Endothelial cell of umbilical vein (primary cell): ENCODE data around the gene CDC42. TPM values are rescaled to one million over a fixed set of nuclear protein-coding genes. Genes with fewer than 3 reads are reported as not detected.

ENCODE experiments used
- BruUV-seq: library from RNA; stranded (reverse); fragments of 400-500 nt; replicated peaks from 2 replicates; lab custom pipeline; 2021; lab: Mats Ljungman, UMichigan
- CTCF ChIA-PET: fragments of 300-600, 350-600 bp; sonication (Branson Sonifier 250); formaldehyde crosslinking; loops from one replicate; lab custom pipeline; 2021; ENCODE audit warnings: antibody characterized with exemption, inconsistent platforms; lab: Charles Lee
- POLR2A ChIA-PET: fragments of 300-600, 350-600 bp; sonication (Branson Sonifier 250); formaldehyde crosslinking; loops from one replicate; lab custom pipeline; 2021; ENCODE audit warnings: antibody characterized with exemption, inconsistent platforms; lab: Charles Lee
- DNase-seq: peaks from one replicate; pipeline ENCODE4 v3.0.0-alpha.2; 2011; ENCODE audit warnings: low read depth, low spot score
- FAIRE-seq: peaks from 2 replicates; lab custom pipeline; 2011; peaks lifted over from hg19 to GRCh38; lab: Jason Lieb, UNC
- H2AFZ ChIP-seq: 2 replicates; pipeline ENCODE4 v1.6.0; 2012; ENCODE audit warnings: low read depth, low read length, control low read depth, inconsistent platforms
- H3K27ac ChIP-seq: 2 replicates; pipeline ENCODE4 v1.5.1; 2011; ENCODE audit warnings: low read depth, mild to moderate bottlenecking, control low read depth, low read length, moderate library complexity; ENCODE audit not compliant: insufficient read depth
- H3K27me3 ChIP-seq, 2 experiments: 2 replicates each; pipeline versions ENCODE4 v1.6.0 to v1.6.1; 2011; ENCODE audit warnings: low read length in 2 of 2, mixed read lengths in 1 of 2; ENCODE audit not compliant: control insufficient read depth in 2 of 2, insufficient read depth in 2 of 2
- H3K36me3 ChIP-seq, 2 experiments: 2 replicates in 1 of 2; 3 replicates in 1 of 2; pipeline ENCODE4 v1.5.1; 2011; ENCODE audit warnings: low read length in 2 of 2, mild to moderate bottlenecking in 1 of 2, moderate library complexity in 1 of 2; ENCODE audit not compliant: control insufficient read depth in 2 of 2, insufficient read depth in 2 of 2; ENCODE audit errors: extremely low read depth in 1 of 2
- H3K4me1 ChIP-seq: 3 replicates; pipeline ENCODE4 v1.5.1; 2011; ENCODE audit warnings: mild to moderate bottlenecking, low read length; ENCODE audit not compliant: control insufficient read depth, insufficient read depth; ENCODE audit errors: extremely low read depth
- H3K4me2 ChIP-seq: 2 replicates; pipeline ENCODE4 v1.6.1; 2011; ENCODE audit warnings: low read length, control low read depth, mixed read lengths; ENCODE audit not compliant: insufficient read depth
- H3K4me3 ChIP-seq, 3 experiments: fragments of 200-600 bp in 1 of 3; sonication (generic), shearing (Covaris generic) in 1 of 3; replicated peaks in 1 of 3; 2 replicates each; pipeline ENCODE4 v1.5.1; 2011 to 2016; ENCODE audit warnings: control low read depth in 3 of 3, low read length in 3 of 3, mild to moderate bottlenecking in 2 of 3, inconsistent platforms in 1 of 3, low read depth in 1 of 3, moderate library complexity in 1 of 3; ENCODE audit not compliant: insufficient read depth in 1 of 3
- H3K79me2 ChIP-seq: 2 replicates; pipeline ENCODE4 v1.6.0; 2012; ENCODE audit warnings: low read length, inconsistent platforms; ENCODE audit not compliant: control insufficient read depth, insufficient read depth
- H3K9ac ChIP-seq: replicated peaks from 2 replicates; pipeline ENCODE3; 2011; ENCODE audit warnings: low read length, control low read depth; ENCODE audit not compliant: insufficient read depth; ENCODE audit errors: extremely low read depth
- H3K9me1 ChIP-seq: replicated peaks from 3 replicates; pipeline ENCODE4 v1.6.0; 2011; ENCODE audit warnings: mild to moderate bottlenecking, low read length; ENCODE audit not compliant: control insufficient read depth, insufficient read depth; ENCODE audit errors: extremely low read depth
- H3K9me3 ChIP-seq: replicated peaks from 2 replicates; pipeline ENCODE4 v1.5.1; 2012; ENCODE audit warnings: low read length, inconsistent platforms; ENCODE audit not compliant: control insufficient read depth, insufficient read depth
- H4K20me1 ChIP-seq: replicated peaks from 2 replicates; pipeline ENCODE3; 2011; ENCODE audit warnings: mild to moderate bottlenecking, low read length; ENCODE audit not compliant: control insufficient read depth, insufficient read depth; ENCODE audit errors: extremely low read depth
- CTCF ChIP-seq, 2 donors: IDR thresholded peaks; 1 replicate in 1 of 2; 2 replicates in 1 of 2; pipeline ENCODE4 v1.5.1; 2011; ENCODE audit warnings: low read length in 2 of 2, mild to moderate bottlenecking in 2 of 2, moderate library complexity in 2 of 2, control low read depth in 1 of 2, inconsistent platforms in 1 of 2, low read depth in 1 of 2; ENCODE audit not compliant: insufficient read depth in 1 of 2; ENCODE audit errors: extremely low read depth in 1 of 2
- EZH2 ChIP-seq: IDR thresholded peaks from 2 replicates; pipeline ENCODE4 v1.6.1; 2012; ENCODE audit warnings: borderline replicate concordance, low read depth, mild to moderate bottlenecking, moderate library complexity, low read length, inconsistent platforms; ENCODE audit not compliant: severe bottlenecking
- FOS ChIP-seq: IDR thresholded peaks from 2 replicates; pipeline ENCODE4 v1.6.1; 2011; ENCODE audit warnings: mild to moderate bottlenecking, low read length, moderate library complexity, borderline replicate concordance; ENCODE audit not compliant: insufficient read depth
- GATA2 ChIP-seq: IDR thresholded peaks from 2 replicates; pipeline ENCODE4 v1.7.0; 2011; ENCODE audit warnings: low read depth, mild to moderate bottlenecking, moderate library complexity, mixed read lengths, low read length; ENCODE audit not compliant: insufficient read length, insufficient read depth
- JUN ChIP-seq: IDR thresholded peaks from 2 replicates; pipeline ENCODE4 v1.6.1; 2011; ENCODE audit warnings: borderline replicate concordance, low read depth; ENCODE audit not compliant: insufficient read length, insufficient read depth
- MAX ChIP-seq: IDR thresholded peaks from 2 replicates; pipeline ENCODE4 v1.6.1; 2011; ENCODE audit not compliant: insufficient read depth, insufficient read length
- MYC ChIP-seq: IDR thresholded peaks from one replicate; pipeline ENCODE4 v1.6.1; 2011; ENCODE audit warnings: mild to moderate bottlenecking, low read depth, low read length
- POLR2A ChIP-seq: IDR thresholded peaks from 2 replicates; pipeline ENCODE4 v1.6.1; 2012; ENCODE audit warnings: low read depth, mild to moderate bottlenecking, control low read depth, low read length
- POLR2AphosphoS5 ChIP-seq: IDR thresholded peaks from 2 replicates; pipeline ENCODE4 v1.6.1; 2012; ENCODE audit warnings: low read depth, mild to moderate bottlenecking, control low read depth, low read length, moderate library complexity; ENCODE audit not compliant: insufficient read depth
- dilution Hi-C: fragments of 300-500 bp; cut with MboI; formaldehyde crosslinking; loops from one replicate; pipeline ENCODE4 v1.15.0; 2019; ENCODE audit warnings: low sequenced_read_pairs; ENCODE audit not compliant: extremely low pct_ligation_motif_present
- intact Hi-C: fragments of 100-400 bp; cut with micrococcal nuclease; formaldehyde crosslinking; loops from one replicate; pipeline ENCODE4 v1.10.0; 2022
- polyA plus RNA-seq, 4 experiments: library from polyadenylated mRNA; depleted of rRNA in 3 of 4; stranded (reverse) in 3 of 4; unstranded in 1 of 4; fragments of >200 nt; gene quantifications; 2 replicates each; pipeline versions ENCODE4 v1.2.1 to v1.2.3, GENCODE V29; 2011 to 2012; ENCODE audit warnings: missing spikeins in 1 of 4
- total RNA-seq: library from RNA; stranded (reverse); gene quantifications from 2 replicates; pipeline ENCODE4 v1.2.3, GENCODE V29; 2021

The CDC42 gene
- total and polyA plus RNA-seq, 2 donors (not counting 3 experiments of a cell fraction or from before 2014, with no cell fraction given), result 199 to 381 TPM

GRCh38 chr1:22045604-22046228 lies 6.8 kb upstream of the CDC42 start:
- dilution Hi-C loops (no loop called here), intact Hi-C loops (no loop called here)
- no peak overlapping the region for H3K4me2 ChIP-seq
- FAIRE-seq (no peak), DNase-seq (no peak)
- H3K9ac ChIP-seq, result no peak overlapping the region
- no peak overlapping the region for H3K27ac ChIP-seq
- H3K27me3 ChIP-seq, result no peaks in the 10 kb centered on the region
- H4K20me1 ChIP-seq, result no peaks in the 10 kb centered on the region
- ChIA-PET CTCF (interaction anchor here (0.7 kb wide), 1 partner anchor 21 kb away, joined by 3 read pairs; no protein-coding TSS in a partner anchor), POLR2A (no interaction called here)
- no peaks in the 10 kb centered on the region for H3K9me3 ChIP-seq
- H3K36me3 ChIP-seq, result no peaks in the 10 kb centered on the region
- no peak overlapping the region for H3K4me3 ChIP-seq
- H2AFZ ChIP-seq, result no peak overlapping the region
- no peaks in the 10 kb centered on the region for H3K4me1 ChIP-seq
- H3K9me1 ChIP-seq, result no peaks in the 10 kb centered on the region
- TF ChIP-seq POLR2AphosphoS5 (no peak), POLR2A (no peak), EZH2 (no peak), GATA2 (no peak), MYC (no peak), CTCF (IDR thresholded peaks at IDR 0.05; ENCODE audit: extremely low read depth in 1 of 2, insufficient read depth in 1 of 2, low read depth in 1 of 2, low read length in 2 of 2) (no peak), FOS (no peak), JUN (no peak), MAX (no peak)
- no TSS peak for BruUV-seq
- no peaks in the 10 kb centered on the region for H3K79me2 ChIP-seq
